ENCODE results near the gene NDUFAF3.

The NDUFAF3 gene

DNA sequence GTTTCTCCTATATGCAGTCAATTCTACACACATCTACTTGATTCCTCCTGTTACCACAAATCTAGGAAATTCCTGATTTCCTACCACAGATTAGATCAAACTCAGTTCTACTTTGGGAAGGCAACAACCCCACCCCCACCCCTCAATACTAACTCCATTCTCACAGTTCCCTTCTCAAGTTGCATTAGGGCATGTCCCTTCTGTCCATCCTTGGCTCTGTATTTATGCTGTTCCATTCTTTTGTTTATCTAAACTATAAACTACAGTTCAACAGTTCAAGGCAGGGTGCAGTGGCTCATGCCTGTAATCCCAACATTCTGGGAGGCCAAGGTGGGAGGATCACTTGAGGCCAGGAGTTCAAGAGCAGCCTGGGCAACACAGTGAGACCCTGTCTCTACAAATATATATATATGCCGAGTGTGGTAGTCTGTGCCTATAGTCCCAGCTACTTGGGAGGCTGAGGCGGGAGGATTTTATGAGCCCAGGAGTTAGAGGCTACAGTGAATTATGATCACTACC lies 32.5 kb downstream of the NDUFAF3 start:
- no peak overlapping the region for H3K4me3 ChIP-seq (ENCODE audit: low read depth in 1 of 2, low read length in 2 of 2)
- H3K4me1 ChIP-seq (ENCODE audit: control insufficient read depth in 1 of 2, insufficient read depth in 2 of 2, low read length in 2 of 2), result no peaks in the 10 kb centered on the region
- no peaks in the 10 kb centered on the region for H3K27me3 ChIP-seq (ENCODE audit: control insufficient read depth in 1 of 2, insufficient read depth in 2 of 2, low read length in 2 of 2)
- no peak overlapping the region for H3K9ac ChIP-seq (ENCODE audit: low read depth in 1 of 2, low read length in 2 of 2)
- no peaks in the 10 kb centered on the region for H3K9me3 ChIP-seq (ENCODE audit: control insufficient read depth in 1 of 2, low read length in 2 of 2)
- H3K27ac ChIP-seq (ENCODE audit: low read depth, low read length), result no peak overlapping the region
- peaks cover 34 to 59% of the 10 kb centered on the region in 2 donors for H3K36me3 ChIP-seq (ENCODE audit: control insufficient read depth in 1 of 2, insufficient read depth in 2 of 2, low read length in 2 of 2)

DNA sequence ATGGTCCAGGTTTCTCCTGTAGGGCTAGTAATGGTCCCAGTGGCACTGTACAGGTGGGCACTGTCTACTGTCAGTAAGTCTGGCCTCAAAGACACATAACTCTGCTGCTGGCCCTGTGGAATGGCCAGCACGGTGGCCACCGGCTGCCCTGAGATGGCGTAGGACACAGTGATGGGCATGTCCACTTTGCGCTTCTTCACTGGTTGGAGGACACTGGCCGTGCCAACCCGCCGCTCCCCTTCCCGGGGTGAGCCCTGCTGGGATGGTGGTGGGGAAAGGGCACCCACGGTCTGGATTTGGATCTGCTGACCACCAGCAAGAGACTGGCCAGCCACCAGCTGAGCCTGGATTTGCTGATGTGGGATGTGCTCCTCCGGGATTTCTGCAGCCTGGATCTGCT lies 35.3 kb downstream of the NDUFAF3 start:
- no peak overlapping the region for H3K27ac ChIP-seq (ENCODE audit: low read depth, low read length)
- H3K4me3 ChIP-seq (ENCODE audit: low read depth in 1 of 2, low read length in 2 of 2), result no peak overlapping the region
- H3K9me3 ChIP-seq (ENCODE audit: control insufficient read depth in 1 of 2, low read length in 2 of 2), result no peaks in the 10 kb centered on the region
- no peaks in the 10 kb centered on the region for H3K27me3 ChIP-seq (ENCODE audit: control insufficient read depth in 1 of 2, insufficient read depth in 2 of 2, low read length in 2 of 2)
- H3K9ac ChIP-seq (ENCODE audit: low read depth in 1 of 2, low read length in 2 of 2), result no peak overlapping the region
- no peaks in the 10 kb centered on the region for H3K4me1 ChIP-seq (ENCODE audit: control insufficient read depth in 1 of 2, insufficient read depth in 2 of 2, low read length in 2 of 2)
- H3K36me3 ChIP-seq (ENCODE audit: control insufficient read depth in 1 of 2, insufficient read depth in 2 of 2, low read length in 2 of 2), result peaks cover 31 to 57% of the 10 kb centered on the region in 2 donors

- no peak overlapping the region for H3K4me3 ChIP-seq (ENCODE audit: low read depth in 1 of 2, low read length in 2 of 2)
- H3K9ac ChIP-seq (ENCODE audit: low read depth in 1 of 2, low read length in 2 of 2), result no peak overlapping the region
- peaks cover 30 to 52% of the 10 kb centered on the region in 2 donors for H3K36me3 ChIP-seq (ENCODE audit: control insufficient read depth in 1 of 2, insufficient read depth in 2 of 2, low read length in 2 of 2)
- no peaks in the 10 kb centered on the region for H3K27me3 ChIP-seq (ENCODE audit: control insufficient read depth in 1 of 2, insufficient read depth in 2 of 2, low read length in 2 of 2)
- H3K27ac ChIP-seq (ENCODE audit: low read depth, low read length), result no peak overlapping the region
- no peaks in the 10 kb centered on the region for H3K4me1 ChIP-seq (ENCODE audit: control insufficient read depth in 1 of 2, insufficient read depth in 2 of 2, low read length in 2 of 2)
- H3K9me3 ChIP-seq (ENCODE audit: control insufficient read depth in 1 of 2, low read length in 2 of 2), result no peaks in the 10 kb centered on the region
Observed at GRCh38 chr3:49058011-49058410, 36.1 kb downstream of the NDUFAF3 start.
